GM12874 (cell line): Measurements from ENCODE around the gene TCF12.

ENCODE experiments used
- TF ChIP-seq, protein P1 (sequence below): IDR thresholded peaks from 2 replicates; pipeline ENCODE4 v1.5.1; 2011; ENCODE audit warnings: low read depth, mild to moderate bottlenecking, control low read depth, low read length, moderate library complexity; ENCODE audit not compliant: insufficient read depth

Gene TCF12

DNA sequence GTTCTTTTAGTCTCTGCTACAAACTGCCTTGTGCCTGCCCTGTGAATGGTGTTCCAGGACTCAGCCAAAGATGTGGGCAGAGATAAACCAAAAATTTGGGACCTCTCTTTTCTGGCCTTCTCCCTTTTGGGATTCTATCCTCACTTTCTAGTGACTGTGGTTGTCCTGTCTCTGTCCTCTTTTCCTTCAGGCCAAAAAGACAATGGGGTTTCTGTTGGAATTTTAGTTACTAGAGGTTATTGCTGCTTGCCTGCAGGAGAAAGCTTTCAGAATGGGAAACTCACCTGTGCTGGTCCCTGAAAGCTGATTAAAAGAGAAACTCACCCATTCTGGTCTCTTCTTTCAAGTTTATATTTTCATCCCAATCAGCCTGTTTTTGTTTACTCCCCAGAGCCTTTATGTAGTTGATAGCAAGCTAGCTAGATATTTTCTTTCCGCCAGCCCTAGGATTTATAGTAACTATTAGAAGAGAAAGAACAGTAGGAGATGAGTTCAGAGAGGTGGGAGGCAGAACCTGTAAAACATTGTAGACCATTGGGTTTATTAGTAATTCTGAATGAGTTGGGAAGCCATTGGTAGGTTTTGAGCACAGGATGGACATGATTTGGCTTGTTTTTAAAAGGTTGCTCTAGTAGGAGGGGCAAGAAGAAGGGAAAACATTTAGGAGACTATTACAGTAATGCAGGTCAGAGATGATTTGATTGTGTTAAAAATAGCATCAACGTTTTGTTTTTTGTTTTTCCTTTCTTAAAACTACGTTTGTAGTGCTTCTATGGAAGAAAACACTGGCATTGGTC, 138.9 kb downstream of the TCF12 start:
- TF ChIP-seq, protein P1, sequence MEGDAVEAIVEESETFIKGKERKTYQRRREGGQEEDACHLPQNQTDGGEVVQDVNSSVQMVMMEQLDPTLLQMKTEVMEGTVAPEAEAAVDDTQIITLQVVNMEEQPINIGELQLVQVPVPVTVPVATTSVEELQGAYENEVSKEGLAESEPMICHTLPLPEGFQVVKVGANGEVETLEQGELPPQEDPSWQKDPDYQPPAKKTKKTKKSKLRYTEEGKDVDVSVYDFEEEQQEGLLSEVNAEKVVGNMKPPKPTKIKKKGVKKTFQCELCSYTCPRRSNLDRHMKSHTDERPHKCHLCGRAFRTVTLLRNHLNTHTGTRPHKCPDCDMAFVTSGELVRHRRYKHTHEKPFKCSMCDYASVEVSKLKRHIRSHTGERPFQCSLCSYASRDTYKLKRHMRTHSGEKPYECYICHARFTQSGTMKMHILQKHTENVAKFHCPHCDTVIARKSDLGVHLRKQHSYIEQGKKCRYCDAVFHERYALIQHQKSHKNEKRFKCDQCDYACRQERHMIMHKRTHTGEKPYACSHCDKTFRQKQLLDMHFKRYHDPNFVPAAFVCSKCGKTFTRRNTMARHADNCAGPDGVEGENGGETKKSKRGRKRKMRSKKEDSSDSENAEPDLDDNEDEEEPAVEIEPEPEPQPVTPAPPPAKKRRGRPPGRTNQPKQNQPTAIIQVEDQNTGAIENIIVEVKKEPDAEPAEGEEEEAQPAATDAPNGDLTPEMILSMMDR = no peak

DNA sequence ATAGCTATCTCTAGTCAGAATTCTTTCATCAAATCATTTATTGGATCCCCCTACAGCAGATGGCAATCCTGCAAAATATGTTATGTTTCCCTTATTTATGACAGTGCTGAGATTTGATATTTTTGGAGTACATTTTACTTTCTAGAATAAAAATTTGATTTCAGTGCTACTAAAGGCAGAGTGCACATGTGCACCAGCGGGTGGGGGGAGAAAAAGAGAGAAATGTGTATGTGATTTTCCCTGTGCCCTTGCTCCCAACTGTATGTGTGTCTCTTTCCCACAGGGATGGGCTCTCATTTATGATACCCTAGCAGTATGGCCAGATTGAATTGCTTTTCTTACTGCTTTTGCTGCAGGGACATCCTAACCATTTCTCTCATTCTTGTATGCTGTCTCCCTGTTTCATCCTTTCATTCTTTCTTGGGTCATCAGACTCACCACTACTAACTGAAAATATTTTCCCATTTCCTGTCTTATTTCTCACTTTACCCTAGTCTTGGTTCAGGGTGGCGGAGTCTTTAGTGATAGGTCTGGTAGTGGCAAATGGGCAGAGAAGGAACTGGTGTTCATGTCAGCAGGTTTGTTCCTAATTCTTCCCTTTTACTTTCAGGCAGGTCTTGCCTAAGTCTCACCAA, 140.7 kb downstream of the TCF12 start:
- TF ChIP-seq, protein P1 = no peak

DNA sequence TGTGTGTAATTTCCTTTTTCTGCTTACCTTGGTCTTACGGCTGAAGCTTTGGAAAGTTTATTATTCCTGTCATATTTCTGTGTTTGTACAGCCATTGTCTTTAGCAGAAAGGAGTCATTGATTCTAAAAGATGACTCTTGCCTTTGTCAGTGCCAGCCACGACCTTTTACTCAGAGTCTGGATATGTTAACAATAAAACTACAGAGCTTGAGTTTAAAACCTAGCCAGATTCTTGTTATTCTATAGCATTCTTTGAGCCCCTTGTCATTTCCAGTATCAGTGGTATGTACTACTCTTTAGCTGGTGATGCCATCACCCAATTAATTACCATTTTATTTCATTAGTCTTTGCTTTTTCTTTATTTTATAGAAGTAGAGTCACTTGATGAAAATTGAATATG, 142.4 kb downstream of the TCF12 start:
- TF ChIP-seq, protein P1 = no peak

DNA sequence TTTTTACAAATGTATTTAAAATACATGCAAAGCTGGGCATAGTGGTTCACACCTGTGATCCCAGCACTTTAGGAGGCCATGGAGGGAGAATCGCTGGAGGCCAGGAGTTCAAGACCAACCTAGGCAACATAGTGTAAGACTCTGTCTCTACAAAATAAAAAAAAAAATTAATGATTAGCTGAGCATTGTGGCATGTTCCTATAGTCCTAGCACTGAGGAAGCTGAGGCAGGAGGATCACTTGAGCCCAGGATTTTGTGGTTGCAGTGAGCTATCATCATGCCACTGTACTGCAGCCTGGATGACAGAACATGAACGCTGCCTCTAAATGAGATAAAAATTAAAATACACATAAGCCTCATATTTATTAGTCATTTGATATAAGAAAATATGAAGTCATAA, 142.8 kb downstream of the TCF12 start:
- TF ChIP-seq, protein P1 = no peak

DNA sequence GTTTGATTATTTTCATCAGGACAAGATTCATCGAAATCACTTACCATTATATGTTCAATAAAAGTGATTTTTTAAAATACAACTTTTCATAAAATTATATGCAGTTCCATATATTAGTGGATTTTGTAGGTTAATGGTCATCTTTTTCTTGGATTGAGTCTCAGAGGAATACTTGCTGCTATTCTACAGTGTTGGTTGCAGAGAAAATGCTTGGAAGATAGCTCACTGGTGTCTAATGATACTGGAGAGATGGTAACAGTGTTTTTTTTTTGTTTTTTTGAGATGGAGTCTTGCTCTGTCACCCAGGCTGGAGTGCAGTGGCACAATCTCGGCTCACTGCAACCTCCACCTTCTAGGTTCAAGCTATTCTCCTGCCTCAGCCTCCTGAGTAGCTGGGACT, 143.3 kb downstream of the TCF12 start:
- TF ChIP-seq, protein P1 = no peak

DNA sequence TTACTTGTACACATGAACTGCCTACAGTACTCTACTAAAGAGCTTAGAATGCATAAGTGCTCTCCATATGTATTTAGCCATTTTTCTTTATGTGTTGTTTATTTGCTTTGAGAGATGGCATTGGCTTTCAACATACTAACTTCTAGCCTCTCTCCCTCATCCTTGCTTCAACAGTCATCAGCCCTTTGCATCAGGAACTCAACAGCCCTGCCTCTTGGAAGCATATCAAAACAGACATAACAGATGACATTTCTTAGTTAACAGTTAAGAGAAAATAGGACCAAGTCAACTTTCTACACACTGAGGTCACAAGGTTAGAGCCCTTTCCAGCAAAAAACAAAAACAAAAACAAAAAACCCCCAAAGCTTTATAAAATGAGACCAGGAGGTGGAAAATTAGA, 145.6 kb downstream of the TCF12 start:
- TF ChIP-seq, protein P1 = no peak

DNA sequence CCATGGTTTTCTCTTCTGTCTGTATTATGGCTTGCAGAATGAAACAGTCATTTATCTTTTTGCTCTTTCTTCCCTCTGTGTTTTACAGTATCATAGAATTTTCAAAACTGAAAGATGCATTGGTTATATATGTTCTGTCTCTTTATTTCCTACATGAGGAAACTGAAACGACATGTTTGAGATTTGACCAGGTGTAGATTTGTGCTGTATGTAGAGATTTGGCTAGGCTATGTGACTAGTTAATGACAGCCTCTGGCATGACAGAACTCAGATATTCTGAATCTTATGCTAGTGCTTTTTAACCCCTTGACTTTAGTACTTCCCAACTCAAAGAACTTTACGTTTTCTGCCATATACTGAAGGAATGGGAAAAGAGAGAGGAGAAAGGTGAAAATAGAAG, 151.0 kb downstream of the TCF12 start:
- TF ChIP-seq, protein P1 = no peak
